Suprapubic skin (tissue), 4 donors: ENCODE measurements around the gene KIAA1217. TPM values are rescaled to one million over a fixed set of nuclear protein-coding genes. Genes with fewer than 3 reads are reported as not detected.

ENCODE experiments used
- DNase-seq, 2 donors: peaks; one replicate each; pipeline ENCODE4 v3.0.0-alpha.2; 2019; ENCODE audit warnings: low spot score in 2 of 2
- H3K27ac ChIP-seq: fragments of 200-600 bp; sonication (generic); one replicate; pipeline ENCODE4 v1.5.1; 2019
- H3K27me3 ChIP-seq: fragments of 200-600 bp; sonication (generic); one replicate; pipeline ENCODE4 v1.5.1; 2019
- H3K36me3 ChIP-seq: fragments of 200-600 bp; sonication (generic); one replicate; pipeline ENCODE4 v1.5.1; 2019
- H3K4me1 ChIP-seq: fragments of 200-600 bp; sonication (generic); one replicate; pipeline ENCODE4 v1.5.1; 2019
- H3K4me3 ChIP-seq: fragments of 200-600 bp; sonication (generic); one replicate; pipeline ENCODE4 v1.5.1; 2019; ENCODE audit warnings: mild to moderate bottlenecking
- H3K9me3 ChIP-seq: fragments of 200-600 bp; sonication (generic); one replicate; pipeline ENCODE4 v1.5.1; 2019
- EP300 ChIP-seq: sonication (generic); formaldehyde crosslinking; IDR thresholded peaks from one replicate; pipeline ENCODE4 v1.6.1; 2017; ENCODE audit warnings: antibody characterized with exemption
- POLR2A ChIP-seq, 2 donors: fragments of 450-650 bp; IDR thresholded peaks; one replicate each; pipeline ENCODE4 v1.6.1; 2017; ENCODE audit warnings: antibody characterized with exemption in 2 of 2, mild to moderate bottlenecking in 2 of 2, moderate library complexity in 2 of 2
- POLR2AphosphoS5 ChIP-seq, 3 donors: sonication (generic); formaldehyde crosslinking; IDR thresholded peaks; one replicate each; pipeline ENCODE4 v1.6.1; 2017; ENCODE audit warnings: antibody characterized with exemption in 3 of 3
- WGBS: methylation state at CpG from one replicate; pipeline ENCODE4 v1.1.5; 2018; 5-methylcytosine and 5-hydroxymethylcytosine counted together
- total RNA-seq, 4 donors: library from RNA; depleted of rRNA; stranded (reverse); fragments of >200 nt; gene quantifications; one replicate each; pipeline ENCODE4 v1.1.0, GENCODE V29; 2016
- TF ChIP-seq, protein P1 (sequence below), 2 donors: fragments of 200-600 bp in 1 of 2; fragments of 450-650 bp in 1 of 2; sonication (generic) in 1 of 2; IDR thresholded peaks; one replicate each; pipeline ENCODE4 v1.5.1; 2016 to 2019; ENCODE audit warnings: antibody characterized with exemption in 2 of 2, mild to moderate bottlenecking in 1 of 2, moderate library complexity in 1 of 2

The KIAA1217 gene, protein sequence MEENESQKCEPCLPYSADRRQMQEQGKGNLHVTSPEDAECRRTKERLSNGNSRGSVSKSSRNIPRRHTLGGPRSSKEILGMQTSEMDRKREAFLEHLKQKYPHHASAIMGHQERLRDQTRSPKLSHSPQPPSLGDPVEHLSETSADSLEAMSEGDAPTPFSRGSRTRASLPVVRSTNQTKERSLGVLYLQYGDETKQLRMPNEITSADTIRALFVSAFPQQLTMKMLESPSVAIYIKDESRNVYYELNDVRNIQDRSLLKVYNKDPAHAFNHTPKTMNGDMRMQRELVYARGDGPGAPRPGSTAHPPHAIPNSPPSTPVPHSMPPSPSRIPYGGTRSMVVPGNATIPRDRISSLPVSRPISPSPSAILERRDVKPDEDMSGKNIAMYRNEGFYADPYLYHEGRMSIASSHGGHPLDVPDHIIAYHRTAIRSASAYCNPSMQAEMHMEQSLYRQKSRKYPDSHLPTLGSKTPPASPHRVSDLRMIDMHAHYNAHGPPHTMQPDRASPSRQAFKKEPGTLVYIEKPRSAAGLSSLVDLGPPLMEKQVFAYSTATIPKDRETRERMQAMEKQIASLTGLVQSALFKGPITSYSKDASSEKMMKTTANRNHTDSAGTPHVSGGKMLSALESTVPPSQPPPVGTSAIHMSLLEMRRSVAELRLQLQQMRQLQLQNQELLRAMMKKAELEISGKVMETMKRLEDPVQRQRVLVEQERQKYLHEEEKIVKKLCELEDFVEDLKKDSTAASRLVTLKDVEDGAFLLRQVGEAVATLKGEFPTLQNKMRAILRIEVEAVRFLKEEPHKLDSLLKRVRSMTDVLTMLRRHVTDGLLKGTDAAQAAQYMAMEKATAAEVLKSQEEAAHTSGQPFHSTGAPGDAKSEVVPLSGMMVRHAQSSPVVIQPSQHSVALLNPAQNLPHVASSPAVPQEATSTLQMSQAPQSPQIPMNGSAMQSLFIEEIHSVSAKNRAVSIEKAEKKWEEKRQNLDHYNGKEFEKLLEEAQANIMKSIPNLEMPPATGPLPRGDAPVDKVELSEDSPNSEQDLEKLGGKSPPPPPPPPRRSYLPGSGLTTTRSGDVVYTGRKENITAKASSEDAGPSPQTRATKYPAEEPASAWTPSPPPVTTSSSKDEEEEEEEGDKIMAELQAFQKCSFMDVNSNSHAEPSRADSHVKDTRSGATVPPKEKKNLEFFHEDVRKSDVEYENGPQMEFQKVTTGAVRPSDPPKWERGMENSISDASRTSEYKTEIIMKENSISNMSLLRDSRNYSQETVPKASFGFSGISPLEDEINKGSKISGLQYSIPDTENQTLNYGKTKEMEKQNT (N-terminal part only)
- 100 to 1,000 TPM in 1 of 4 donors, 10 to 100 TPM in 3; 59.2 to 109 (median 72.1) TPM for total RNA-seq

DNA sequence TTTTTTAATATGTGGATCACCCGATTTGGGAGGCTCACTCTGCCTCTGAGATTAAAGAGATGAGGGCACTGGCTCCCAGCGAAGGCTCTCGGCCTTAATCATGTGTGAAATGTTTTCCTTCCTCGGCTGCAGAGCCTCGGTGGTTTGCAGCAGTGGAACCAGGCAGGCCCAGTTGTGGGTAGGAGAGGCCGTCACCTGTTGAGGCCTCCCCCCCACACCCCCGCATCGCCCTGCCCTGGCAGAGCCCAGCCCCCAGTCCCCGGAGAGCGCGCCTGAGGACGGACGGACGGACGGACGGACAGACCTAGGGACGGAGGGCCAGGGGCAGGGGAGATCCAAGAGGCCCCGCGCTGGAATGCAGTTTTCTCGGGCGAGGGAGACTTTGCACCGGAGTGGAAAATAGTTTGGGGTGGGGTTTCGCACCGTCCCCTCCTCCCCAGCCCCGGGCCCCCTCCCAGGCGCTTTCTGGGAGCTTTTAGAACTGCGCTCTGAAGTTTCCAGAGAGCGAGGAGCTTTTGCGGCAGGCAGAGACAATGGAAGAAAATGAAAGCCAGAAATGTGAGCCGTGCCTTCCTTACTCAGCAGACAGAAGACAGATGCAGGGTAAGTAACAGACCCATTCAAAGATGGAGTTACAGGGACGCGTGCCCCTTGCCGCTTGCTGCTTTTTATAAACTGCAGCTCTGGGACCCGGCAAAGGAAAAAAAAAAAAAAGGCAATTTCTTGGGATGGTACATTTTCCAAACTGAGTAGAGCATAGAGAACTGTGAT, at the start of gene KIAA1217:
Gene KIAA1217, plus strand, starts transcription at position 478 of the 771 bp plus-strand sequence. Its CDS starts 56 bp downstream, at position 534.
- H3K4me1 ChIP-seq = peaks cover 31% of the 10 kb centered on the region
- TF ChIP-seq, protein P1, sequence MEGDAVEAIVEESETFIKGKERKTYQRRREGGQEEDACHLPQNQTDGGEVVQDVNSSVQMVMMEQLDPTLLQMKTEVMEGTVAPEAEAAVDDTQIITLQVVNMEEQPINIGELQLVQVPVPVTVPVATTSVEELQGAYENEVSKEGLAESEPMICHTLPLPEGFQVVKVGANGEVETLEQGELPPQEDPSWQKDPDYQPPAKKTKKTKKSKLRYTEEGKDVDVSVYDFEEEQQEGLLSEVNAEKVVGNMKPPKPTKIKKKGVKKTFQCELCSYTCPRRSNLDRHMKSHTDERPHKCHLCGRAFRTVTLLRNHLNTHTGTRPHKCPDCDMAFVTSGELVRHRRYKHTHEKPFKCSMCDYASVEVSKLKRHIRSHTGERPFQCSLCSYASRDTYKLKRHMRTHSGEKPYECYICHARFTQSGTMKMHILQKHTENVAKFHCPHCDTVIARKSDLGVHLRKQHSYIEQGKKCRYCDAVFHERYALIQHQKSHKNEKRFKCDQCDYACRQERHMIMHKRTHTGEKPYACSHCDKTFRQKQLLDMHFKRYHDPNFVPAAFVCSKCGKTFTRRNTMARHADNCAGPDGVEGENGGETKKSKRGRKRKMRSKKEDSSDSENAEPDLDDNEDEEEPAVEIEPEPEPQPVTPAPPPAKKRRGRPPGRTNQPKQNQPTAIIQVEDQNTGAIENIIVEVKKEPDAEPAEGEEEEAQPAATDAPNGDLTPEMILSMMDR (IDR thresholded peaks at IDR 0.05) = no peak
- no peak for TF ChIP-seq POLR2AphosphoS5 (IDR thresholded peaks at IDR 0.05)
- TF ChIP-seq EP300 = no peak
- TF ChIP-seq POLR2A (IDR thresholded peaks at IDR 0.05) = no peak

DNA sequence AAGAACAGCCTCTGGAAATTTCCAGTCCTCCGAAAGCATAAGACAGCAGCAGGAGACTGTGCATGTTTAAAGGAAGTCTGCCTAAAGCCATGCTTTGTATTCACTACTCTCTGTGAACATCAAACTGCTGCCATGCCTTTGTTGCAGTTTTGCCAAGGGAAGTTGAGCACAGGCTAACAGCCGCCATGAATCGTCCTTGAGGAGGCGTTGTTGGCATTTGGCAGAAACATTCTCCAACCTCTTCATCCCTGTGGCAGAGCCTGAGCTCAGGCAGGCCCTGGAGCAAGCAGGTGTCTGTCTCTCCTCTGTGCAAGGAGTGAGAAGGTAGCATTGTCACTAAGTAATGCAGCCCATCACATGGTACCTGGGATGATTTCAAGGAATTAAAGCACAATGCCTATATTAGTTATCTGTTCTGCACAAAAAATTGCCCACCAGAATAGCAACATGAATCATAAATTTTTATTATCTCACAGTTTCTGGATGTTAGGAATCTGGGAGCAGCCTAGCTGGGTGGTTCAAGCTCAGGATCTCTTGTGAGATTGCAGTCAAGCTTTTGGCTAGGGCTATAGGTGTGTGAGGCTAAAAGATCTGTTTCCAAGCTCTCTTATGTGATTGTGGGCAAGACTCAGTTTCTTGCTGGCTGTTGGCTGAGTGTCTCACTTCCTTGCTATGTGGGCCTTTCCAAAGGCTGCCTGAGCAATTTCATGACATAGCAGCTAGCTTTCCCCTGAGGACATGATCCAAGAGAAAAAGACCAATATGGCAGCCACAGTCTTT, 46.5 kb upstream of the KIAA1217 start:
- H3K27me3 ChIP-seq = no peaks in the 10 kb centered on the region
- 38% methylated on average over 4 of the region's 4 CpGs for WGBS
- no peak overlapping the region for H3K4me3 ChIP-seq
- TF ChIP-seq EP300 (no peak), POLR2AphosphoS5 (IDR thresholded peaks at IDR 0.05) (no peak), POLR2A (IDR thresholded peaks at IDR 0.05) (no peak)
- TF ChIP-seq, protein P1 (IDR thresholded peaks at IDR 0.05) = no peak
- H3K9me3 ChIP-seq = no peaks in the 10 kb centered on the region
- H3K27ac ChIP-seq = no peak overlapping the region
- H3K36me3 ChIP-seq = no peaks in the 10 kb centered on the region
- no peaks in the 10 kb centered on the region for H3K4me1 ChIP-seq
- DNase-seq = no peak

More for the DNA sequence above, at the start of gene KIAA1217:
- peak within 1 kb of the TSS; percentile 51 for H3K4me3 ChIP-seq
- H3K9me3 ChIP-seq = no peaks in the 10 kb centered on the region
- H3K27me3 ChIP-seq = no peaks in the 10 kb centered on the region
- 1% methylated on average over 19 of the region's 34 CpGs for WGBS
- DNase-seq = no peak
- no peaks in the 10 kb centered on the region for H3K36me3 ChIP-seq
- peak within 1 kb of the TSS; percentile 84 for H3K27ac ChIP-seq

DNA sequence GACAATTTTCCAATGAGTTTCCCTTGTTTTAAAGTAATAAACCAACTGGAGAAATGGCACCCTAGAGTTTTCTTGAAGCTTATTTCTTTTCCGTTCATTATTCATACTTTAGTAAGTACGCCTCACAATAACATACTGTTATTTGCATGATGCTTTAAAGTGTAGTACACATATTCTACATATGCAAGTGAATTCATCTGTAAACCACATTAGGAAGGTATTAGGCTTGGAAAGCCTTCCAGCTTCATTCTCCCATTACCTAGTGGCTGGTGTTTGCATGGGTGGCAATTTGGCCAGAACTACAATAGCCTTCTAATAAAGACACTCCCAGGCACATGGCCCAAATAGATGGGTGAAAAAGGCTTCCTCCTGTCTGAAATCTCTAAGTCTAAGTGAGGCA, 45.5 kb upstream of the KIAA1217 start:
- 97% methylated on average over 2 of the region's 2 CpGs for WGBS

More for the DNA sequence above, 45.5 kb upstream of the KIAA1217 start:
- TF ChIP-seq EP300 (no peak), POLR2AphosphoS5 (IDR thresholded peaks at IDR 0.05) (no peak), POLR2A (IDR thresholded peaks at IDR 0.05) (no peak)
- TF ChIP-seq, protein P1 (IDR thresholded peaks at IDR 0.05) = no peak
- peaks cover 6% of the 10 kb centered on the region for H3K4me1 ChIP-seq
- H3K9me3 ChIP-seq = no peaks in the 10 kb centered on the region
- DNase-seq = no peak
- no peak overlapping the region for H3K4me3 ChIP-seq
- H3K36me3 ChIP-seq = no peaks in the 10 kb centered on the region
- H3K27me3 ChIP-seq = no peaks in the 10 kb centered on the region
- no peak overlapping the region for H3K27ac ChIP-seq
